HCT116 (cell line): ENCODE results near the gene POLR1A. TPM values are rescaled to one million over a fixed set of nuclear protein-coding genes. Genes with fewer than 3 reads are reported as not detected.

Source experiments
- ATAC-seq: fragments of 200-7000 bp; cut with Tn5 transposase; 2 replicates; pipeline ENCODE4 v1.9.1; 2020; ENCODE audit warnings: mild to moderate bottlenecking, moderate library complexity
- BruUV-seq: library from RNA; stranded (reverse); fragments of 400-500 nt; replicated peaks from 2 replicates; lab custom pipeline; 2021; lab: Mats Ljungman, UMichigan
- CTCF ChIA-PET: fragments of 300-600 bp; sonication (Branson Sonifier 250); formaldehyde crosslinking; loops from one replicate; lab custom pipeline; 2021; ENCODE audit warnings: antibody characterized with exemption; lab: Charles Lee
- POLR2A ChIA-PET: fragments of 300-600, 350-600 bp; sonication (Branson Sonifier 250); formaldehyde crosslinking; loops from one replicate; lab custom pipeline; 2021; ENCODE audit warnings: antibody characterized with exemption; lab: Charles Lee
- RAD21 ChIA-PET, 2 experiments: fragments of 300-600 bp; sonication (Branson Sonifier 250); formaldehyde crosslinking; loops; one replicate each; lab custom pipeline; 2023; ENCODE audit warnings: low total read pairs in 2 of 2; ENCODE audit not compliant: uncharacterized antibody in 2 of 2, unreplicated experiment in 2 of 2, low non-redundant PET in 1 of 2; lab: Charles Lee
- DNase-seq: peaks from one replicate; pipeline ENCODE4 v3.0.0-alpha.2; 2010; ENCODE audit warnings: low read depth, low spot score
- H2AFZ ChIP-seq: fragments of 200-600 bp; shearing (Covaris generic), sonication (generic); 2 replicates; pipeline ENCODE4 v1.6.1; 2017; ENCODE audit warnings: low read depth, mixed run types, mixed read lengths, antibody characterized with exemption, low read length; ENCODE audit not compliant: poor library complexity, severe bottlenecking
- H3K27ac ChIP-seq: 2 replicates; pipeline ENCODE4 v1.5.1; 2012; ENCODE audit warnings: low read depth, low read length
- H3K27me3 ChIP-seq: fragments of 200-600 bp; sonication (generic); 2 replicates; pipeline ENCODE4 v1.6.1; 2016; ENCODE audit warnings: mixed run types, low read length, mixed read lengths; ENCODE audit not compliant: insufficient read depth
- H3K36me3 ChIP-seq, 2 experiments: fragments of 200-500 bp in 1 of 2; fragments of 200-600 bp in 1 of 2; sonication (Bioruptor generic) in 1 of 2; sonication (generic) in 1 of 2; 2 replicates each; pipeline versions ENCODE4 v1.5.1 to v1.6.1; 2014 to 2016; ENCODE audit warnings: low read length in 2 of 2, inconsistent platforms in 1 of 2, mixed read lengths in 1 of 2, mixed run types in 1 of 2; ENCODE audit not compliant: insufficient read depth in 2 of 2, control insufficient read depth in 1 of 2
- H3K4me1 ChIP-seq, 2 experiments: fragments of 200-600 bp in 1 of 2; sonication (generic) in 1 of 2; 2 replicates each; pipeline versions ENCODE4 v1.5.1 to v1.6.1; 2012 to 2017; ENCODE audit warnings: low read length in 2 of 2, inconsistent platforms in 1 of 2, mild to moderate bottlenecking in 1 of 2, mixed read lengths in 1 of 2, mixed run types in 1 of 2, moderate library complexity in 1 of 2; ENCODE audit not compliant: insufficient read depth in 2 of 2, control insufficient read depth in 1 of 2
- H3K4me2 ChIP-seq: fragments of 200-600 bp; sonication (generic); 2 replicates; pipeline ENCODE4 v1.6.1; 2017; ENCODE audit warnings: mixed run types, low read length, mixed read lengths
- H3K4me3 ChIP-seq, 2 experiments: fragments of 200-600 bp in 1 of 2; sonication (generic) in 1 of 2; replicated peaks in 1 of 2; 2 replicates each; pipeline ENCODE4 v1.5.1; 2011 to 2016; ENCODE audit warnings: low read length in 2 of 2, control low read depth in 1 of 2, low read depth in 1 of 2, mild to moderate bottlenecking in 1 of 2, mixed read lengths in 1 of 2, mixed run types in 1 of 2
- H3K79me2 ChIP-seq: fragments of 200-600 bp; sonication (generic); 2 replicates; pipeline ENCODE4 v1.6.1; 2017; ENCODE audit warnings: mild to moderate bottlenecking, mixed run types, low read length, moderate library complexity, mixed read lengths; ENCODE audit not compliant: insufficient read depth
- H3K9ac ChIP-seq: fragments of 200-600 bp; sonication (generic); 2 replicates; pipeline ENCODE4 v1.6.1; 2016; ENCODE audit warnings: low read length, mixed read lengths
- H3K9me2 ChIP-seq: fragments of 200-600 bp; sonication (generic), shearing (Covaris generic); 2 replicates; pipeline ENCODE4 v1.6.1; 2017; ENCODE audit warnings: mixed run types, mild to moderate bottlenecking, moderate library complexity; ENCODE audit not compliant: insufficient read depth
- H3K9me3 ChIP-seq, 2 experiments: fragments of 200-500 bp in 1 of 2; fragments of 200-600 bp in 1 of 2; sonication (Bioruptor generic) in 1 of 2; sonication (generic) in 1 of 2; 2 replicates each; pipeline ENCODE4 v1.6.1; 2014 to 2017; ENCODE audit warnings: low read length in 2 of 2, mixed read lengths in 2 of 2, inconsistent platforms in 1 of 2, low read depth in 1 of 2, mild to moderate bottlenecking in 1 of 2, mixed run types in 1 of 2, moderate library complexity in 1 of 2; ENCODE audit not compliant: control insufficient read depth in 1 of 2, insufficient read depth in 1 of 2
- H4K20me1 ChIP-seq: fragments of 200-600 bp; sonication (generic), shearing (Covaris generic); 2 replicates; pipeline ENCODE4 v1.6.1; 2017; ENCODE audit warnings: mixed run types, mild to moderate bottlenecking, moderate library complexity; ENCODE audit not compliant: insufficient read depth
- EZH2phosphoT487 ChIP-seq: fragments of 200-600 bp; IDR thresholded peaks from 2 replicates; pipeline ENCODE4 v1.6.1; 2018; ENCODE audit warnings: antibody characterized with exemption, borderline replicate concordance
- FOSL1 ChIP-seq: IDR thresholded peaks from 2 replicates; pipeline ENCODE4 v1.6.1; 2012; ENCODE audit warnings: low read depth
- POLR2AphosphoS5 ChIP-seq: IDR thresholded peaks from 2 replicates; pipeline ENCODE4 v1.6.1; 2011; ENCODE audit warnings: mild to moderate bottlenecking, low read depth, low read length, moderate library complexity
- RAD21 ChIP-seq: IDR thresholded peaks from 2 replicates; pipeline ENCODE4 v1.6.1; 2012; ENCODE audit warnings: low read depth, mild to moderate bottlenecking
- intact Hi-C: fragments of 100-400 bp; cut with micrococcal nuclease; formaldehyde crosslinking; loops from 2 replicates; pipeline ENCODE4 v1.10.0; 2022
- total RNA-seq: library from RNA; stranded (reverse); gene quantifications from one replicate; pipeline ENCODE4 v1.2.1, GENCODE V29; 2021; ENCODE audit not compliant: unreplicated experiment

The POLR1A gene
- total RNA-seq, 1 experiment from 2014 or later, result 46.6 TPM

GRCh38 chr2:86052676-86053075 lies 53.0 kb downstream of the POLR1A start:
- no peaks in the 10 kb centered on the region for H3K9me2 ChIP-seq
- H2AFZ ChIP-seq, result no peak overlapping the region
- ATAC-seq (no peak), DNase-seq (no peak)
- H3K4me1 ChIP-seq, result no peaks in the 10 kb centered on the region
- H3K36me3 ChIP-seq, result peaks cover 41 to 46% of the 10 kb centered on the region in 2 experiments; a peak in 3 of 4 replicates
- no peak overlapping the region for H3K9ac ChIP-seq
- POLR2A ChIA-PET, result no interaction called here
- no peak for TF ChIP-seq RAD21
- intact Hi-C loops, result no loop called here
- H3K4me2 ChIP-seq, result no peak overlapping the region
- BruUV-seq, result no TSS peak
- H3K4me3 ChIP-seq, result no peak overlapping the region
- no peaks in the 10 kb centered on the region for H3K79me2 ChIP-seq
- H3K27me3 ChIP-seq, result no peaks in the 10 kb centered on the region
- no peak overlapping the region for H3K27ac ChIP-seq
- RAD21 ChIA-PET, result no interaction called here
- no peaks in the 10 kb centered on the region for H4K20me1 ChIP-seq
- H3K9me3 ChIP-seq, result no peaks in the 10 kb centered on the region
- CTCF ChIA-PET, result no interaction called here

GRCh38 chr2:86052265-86052664 lies 53.4 kb downstream of the POLR1A start:
- CTCF ChIA-PET, result no interaction called here
- no peak overlapping the region for H3K27ac ChIP-seq
- no TSS peak for BruUV-seq
- DNase-seq (no peak), ATAC-seq (no peak)
- RAD21 ChIA-PET, result no interaction called here
- no peaks in the 10 kb centered on the region for H3K9me3 ChIP-seq
- POLR2A ChIA-PET, result no interaction called here
- no peaks in the 10 kb centered on the region for H4K20me1 ChIP-seq
- TF ChIP-seq FOSL1 (no peak), POLR2AphosphoS5 (no peak), EZH2phosphoT487 (no peak)
- H3K4me3 ChIP-seq, result no peak overlapping the region
- H3K79me2 ChIP-seq, result no peaks in the 10 kb centered on the region
- H3K9ac ChIP-seq, result no peak overlapping the region
- no peaks in the 10 kb centered on the region for H3K27me3 ChIP-seq
- H3K4me1 ChIP-seq, result no peaks in the 10 kb centered on the region
- no peak overlapping the region for H2AFZ ChIP-seq
- no peak overlapping the region for H3K4me2 ChIP-seq
- peaks cover 40 to 48% of the 10 kb centered on the region in 2 experiments; a peak in 3 of 4 replicates for H3K36me3 ChIP-seq
- intact Hi-C loops, result no loop called here
- H3K9me2 ChIP-seq, result no peaks in the 10 kb centered on the region
